H1 (cell line): Measurements from ENCODE around the gene RPL18. TPM values are rescaled to one million over a fixed set of nuclear protein-coding genes. Genes with fewer than 3 reads are reported as not detected.

Experiments used
- CTCF ChIA-PET: fragments of 300-600 bp; sonication (Branson Sonifier 250); formaldehyde crosslinking; loops from one replicate; lab custom pipeline; 2021; ENCODE audit not compliant: partially characterized antibody; lab: Charles Lee
- POLR2A ChIA-PET: fragments of 300-600 bp; sonication (Branson Sonifier 250); formaldehyde crosslinking; loops from one replicate; lab custom pipeline; 2021; ENCODE audit warnings: inconsistent platforms; ENCODE audit not compliant: partially characterized antibody; lab: Charles Lee
- DNase-seq, 2 experiments: peaks; one replicate each; pipeline versions ENCODE4 v3.0.0 to v3.0.0-alpha.2; 2010 to 2022; ENCODE audit warnings: low spot score in 2 of 2, low read depth in 1 of 2, mixed read lengths in 1 of 2
- FAIRE-seq: peaks from 2 replicates; lab custom pipeline; 2011; peaks lifted over from hg19 to GRCh38; lab: Jason Lieb, UNC
- H2AFZ ChIP-seq: 2 replicates; pipeline ENCODE4 v1.8.1; 2012; ENCODE audit warnings: low read length, inconsistent platforms
- H2AK5ac ChIP-seq: 2 replicates; pipeline ENCODE4 v1.6.1; 2013; ENCODE audit warnings: low read depth, low read length
- H2BK120ac ChIP-seq: replicated peaks from 2 replicates; pipeline ENCODE3; 2013; ENCODE audit warnings: low read depth, low read length, inconsistent platforms
- H2BK12ac ChIP-seq: 2 replicates; pipeline ENCODE4 v1.6.1; 2013; ENCODE audit warnings: low read depth, low read length
- H2BK15ac ChIP-seq: 2 replicates; pipeline ENCODE4 v1.6.1; 2013; ENCODE audit warnings: low read length
- H2BK20ac ChIP-seq: 2 replicates; pipeline ENCODE4 v1.6.1; 2013; ENCODE audit warnings: low read length
- H2BK5ac ChIP-seq: 2 replicates; pipeline ENCODE4 v1.6.1; 2013; ENCODE audit warnings: low read depth, low read length
- H3K14ac ChIP-seq: 2 replicates; pipeline ENCODE4 v1.6.1; 2013; ENCODE audit warnings: inconsistent platforms; ENCODE audit not compliant: insufficient read length
- H3K18ac ChIP-seq: 2 replicates; pipeline ENCODE4 v1.6.1; 2013; ENCODE audit warnings: low read length; ENCODE audit errors: extremely low read depth
- H3K23ac ChIP-seq: 2 replicates; pipeline ENCODE4 v1.6.1; 2013; ENCODE audit warnings: inconsistent platforms; ENCODE audit not compliant: insufficient read length
- H3K23me2 ChIP-seq: 2 replicates; pipeline ENCODE4 v1.6.1; 2013; ENCODE audit warnings: low read depth, low read length
- H3K27ac ChIP-seq: 2 replicates; pipeline ENCODE4 v1.6.1; 2011; ENCODE audit warnings: low read depth, low read length, inconsistent platforms
- H3K27me3 ChIP-seq, 4 experiments: replicated peaks in 1 of 4; 1 replicate in 1 of 4; 2 replicates in 3 of 4; pipeline versions ENCODE4 v1.6.1 to v1.8.1; 2011 to 2013; ENCODE audit warnings: low read length in 3 of 4, mild to moderate bottlenecking in 3 of 4, inconsistent platforms in 2 of 4, mixed read lengths in 2 of 4, moderate library complexity in 1 of 4; ENCODE audit not compliant: control insufficient read depth in 3 of 4, insufficient read depth in 3 of 4; ENCODE audit errors: extremely low read depth in 1 of 4
- H3K36me3 ChIP-seq, 4 experiments: 2 replicates each; pipeline versions ENCODE4 v1.6.1 to v1.8.1; 2011 to 2013; ENCODE audit warnings: mild to moderate bottlenecking in 4 of 4, low read length in 3 of 4, moderate library complexity in 2 of 4, control low read depth in 1 of 4, inconsistent platforms in 1 of 4; ENCODE audit not compliant: insufficient read depth in 4 of 4, control insufficient read depth in 2 of 4
- H3K4ac ChIP-seq: replicated peaks from 2 replicates; pipeline ENCODE3; 2013; ENCODE audit warnings: low read length, low read depth, mixed read lengths, inconsistent platforms; ENCODE audit not compliant: insufficient read length
- H3K4me1 ChIP-seq, 4 experiments: replicated peaks in 1 of 4; 1 replicate in 1 of 4; 2 replicates in 3 of 4; pipeline versions ENCODE4 v1.6.1 to v1.8.1; 2011 to 2013; ENCODE audit warnings: low read length in 3 of 4, inconsistent platforms in 2 of 4, mixed read lengths in 1 of 4; ENCODE audit not compliant: insufficient read depth in 4 of 4, control insufficient read depth in 3 of 4
- H3K4me2 ChIP-seq, 2 experiments: 2 replicates each; pipeline versions ENCODE4 v1.6.1 to v1.8.1; 2011 to 2013; ENCODE audit warnings: low read depth in 2 of 2, low read length in 2 of 2, control low read depth in 1 of 2, inconsistent platforms in 1 of 2, mild to moderate bottlenecking in 1 of 2; ENCODE audit not compliant: insufficient read depth in 1 of 2
- H3K4me3 ChIP-seq, 4 experiments: fragments of 200-600, 300-600 bp in 1 of 4; sonication (generic), shearing (Covaris generic), sonication (Bioruptor Twin) in 1 of 4; 2 replicates each; pipeline versions ENCODE4 v1.5.1 to v1.8.1; 2011 to 2016; ENCODE audit warnings: low read length in 4 of 4, low read depth in 3 of 4, control low read depth in 2 of 4, inconsistent platforms in 2 of 4, mild to moderate bottlenecking in 2 of 4, mixed read lengths in 1 of 4, moderate library complexity in 1 of 4; ENCODE audit not compliant: insufficient read depth in 2 of 4; ENCODE audit errors: extremely low read depth in 1 of 4
- H3K56ac ChIP-seq: replicated peaks from 2 replicates; pipeline ENCODE3; 2013; ENCODE audit warnings: low read depth, mild to moderate bottlenecking, mixed read lengths, low read length, inconsistent platforms; ENCODE audit not compliant: insufficient read length
- H3K79me1 ChIP-seq: 2 replicates; pipeline ENCODE4 v1.6.1; 2013; ENCODE audit warnings: low read depth, low read length, control low read depth
- H3K79me2 ChIP-seq, 2 experiments: 2 replicates each; pipeline versions ENCODE4 v1.6.1 to v1.8.1; 2012 to 2013; ENCODE audit warnings: low read length in 2 of 2, mild to moderate bottlenecking in 2 of 2, inconsistent platforms in 1 of 2; ENCODE audit not compliant: insufficient read depth in 2 of 2, control insufficient read depth in 1 of 2
- H3K9ac ChIP-seq, 4 experiments: replicated peaks in 1 of 4; 1 replicate in 1 of 4; 2 replicates in 3 of 4; pipeline versions ENCODE4 v1.6.1 to v1.8.1; 2011 to 2013; ENCODE audit warnings: low read depth in 3 of 4, low read length in 3 of 4, control low read depth in 2 of 4, mild to moderate bottlenecking in 2 of 4, moderate library complexity in 2 of 4, inconsistent platforms in 1 of 4; ENCODE audit errors: extremely low read depth in 1 of 4
- H3K9me3 ChIP-seq, 2 experiments: 2 replicates each; pipeline versions ENCODE4 v1.6.1 to v1.8.1; 2012 to 2013; ENCODE audit warnings: mild to moderate bottlenecking in 2 of 2, moderate library complexity in 2 of 2, control low read depth in 1 of 2, inconsistent platforms in 1 of 2, low read depth in 1 of 2, low read length in 1 of 2, mixed read lengths in 1 of 2; ENCODE audit not compliant: insufficient read depth in 2 of 2
- H4K20me1 ChIP-seq, 2 experiments: replicated peaks in 1 of 2; 2 replicates each; pipeline versions ENCODE3 to v1.8.1; 2011 to 2013; ENCODE audit warnings: inconsistent platforms in 2 of 2, low read length in 2 of 2, mild to moderate bottlenecking in 1 of 2; ENCODE audit not compliant: insufficient read depth in 2 of 2, control insufficient read depth in 1 of 2
- H4K5ac ChIP-seq: 2 replicates; pipeline ENCODE4 v1.6.1; 2013; ENCODE audit warnings: low read length, low read depth, mixed read lengths, inconsistent platforms; ENCODE audit not compliant: insufficient read length
- H4K8ac ChIP-seq: 2 replicates; pipeline ENCODE4 v1.8.0; 2013; ENCODE audit warnings: mild to moderate bottlenecking, moderate library complexity, low read length, inconsistent platforms; ENCODE audit not compliant: insufficient read depth; ENCODE audit errors: extremely low read depth
- H4K91ac ChIP-seq: replicated peaks from 2 replicates; pipeline ENCODE3; 2013; ENCODE audit warnings: low read length, mixed read lengths, inconsistent platforms; ENCODE audit not compliant: insufficient read length
- FOSL1 ChIP-seq: IDR thresholded peaks from 2 replicates; pipeline ENCODE4 v1.6.1; 2011; ENCODE audit warnings: mild to moderate bottlenecking, low read depth, low read length, moderate library complexity; ENCODE audit not compliant: insufficient read depth
- POLR2A ChIP-seq, 2 experiments: IDR thresholded peaks; 1 replicate in 1 of 2; 2 replicates in 1 of 2; pipeline ENCODE4 v1.6.1; 2011; ENCODE audit warnings: low read depth in 2 of 2, low read length in 2 of 2, mild to moderate bottlenecking in 2 of 2; ENCODE audit errors: control extremely low read depth in 1 of 2
- WGBS, 2 experiments: shearing (Covaris generic) in 1 of 2; methylation state at CpG; one replicate each; pipeline versions ENCODE4 v1.1.6 to v1.1.7; 2013 to 2015; ENCODE audit warnings: low lambda C conversion rate in 2 of 2, mixed read lengths in 2 of 2, inconsistent platforms in 1 of 2, low coverage in 1 of 2, missing lambda C conversion rate in 1 of 2; ENCODE audit not compliant: insufficient replicate concordance in 2 of 2, insufficient coverage in 1 of 2, insufficient read length in 1 of 2; ENCODE audit errors: extremely low coverage in 1 of 2, missing lambda C conversion rate in 1 of 2; 5-methylcytosine and 5-hydroxymethylcytosine counted together
- polyA plus RNA-seq, 7 experiments: library from polyadenylated mRNA; depleted of rRNA in 3 of 7; stranded (reverse) in 5 of 7; unstranded in 2 of 7; fragments of >200 nt in 5 of 7; fragments of 200-250 nt in 2 of 7; gene quantifications; 1 replicate in 5 of 7; 2 replicates in 1 of 7; 4 replicates in 1 of 7; pipeline versions ENCODE4 v1.2.1 to v1.2.3, GENCODE V29; 2011 to 2013; ENCODE audit warnings: missing spikeins in 2 of 7, mixed read lengths in 2 of 7
- total RNA-seq: library from RNA; stranded (reverse); fragmentation: NEBNext Ultra II Directional; extraction: Animal tissue kit (Norgen Biotek cat#: 25700); gene quantifications from 2 replicates; pipeline ENCODE4 v1.2.1, GENCODE V29; 2021
- TF ChIP-seq, protein P1 (sequence below): IDR thresholded peaks from 2 replicates; pipeline ENCODE4 v1.6.1; 2012; ENCODE audit warnings: inconsistent platforms

Gene RPL18
- total and polyA plus RNA-seq, 2 of the 8 experiments (the other 6 are each of a cell fraction or from before 2014, with no cell fraction given) = 1,669 to 2,789 TPM

DNA sequence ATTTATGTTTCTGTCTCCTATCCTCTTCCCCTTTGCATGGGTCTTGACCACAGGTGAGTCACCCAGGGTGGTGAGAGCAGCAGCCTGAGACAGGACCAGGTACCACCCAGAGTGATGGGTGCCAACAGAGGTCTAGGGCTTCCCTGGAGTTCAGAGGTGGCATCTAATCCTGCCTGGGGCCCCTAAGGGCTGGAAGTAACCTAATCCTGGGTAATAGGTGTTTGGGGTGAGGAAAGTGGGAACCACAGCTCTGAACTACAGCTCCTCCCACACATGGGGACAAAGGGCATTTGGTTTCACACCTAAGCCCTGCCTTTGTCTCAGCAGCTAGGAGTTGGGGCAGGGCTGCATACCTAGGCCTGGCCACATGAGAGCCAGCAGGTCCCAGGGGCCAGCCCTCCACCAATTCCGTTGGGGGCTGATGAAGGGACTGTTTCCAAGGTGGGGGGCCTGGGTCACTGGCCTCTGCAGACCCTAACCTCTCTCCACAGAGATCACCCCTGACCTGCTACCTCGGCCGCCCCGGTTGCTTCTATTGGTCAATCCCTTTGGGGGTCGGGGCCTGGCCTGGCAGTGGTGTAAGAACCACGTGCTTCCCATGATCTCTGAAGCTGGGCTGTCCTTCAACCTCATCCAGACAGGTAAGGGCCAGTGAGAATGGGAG is 8.4 kb upstream of the RPL18 start:
- no peak overlapping the region; the same call in 1 of the 2 replicates for H4K8ac ChIP-seq
- no peak overlapping the region for H2BK120ac ChIP-seq
- peaks cover 22% of the 10 kb centered on the region for H3K23me2 ChIP-seq
- H4K91ac ChIP-seq = no peak overlapping the region
- no peak overlapping the region for H3K23ac ChIP-seq
- H3K4me2 ChIP-seq = no peak overlapping the region; a peak in 1 of 4 replicates
- no peak for DNase-seq
- H3K9ac ChIP-seq = no peak overlapping the region
- no peaks in the 10 kb centered on the region for H3K27me3 ChIP-seq
- 88% methylated on average over 6 of the region's 6 CpGs; no CpG with 5 or more reads in 1 of the 2 experiments for WGBS, 2 experiments
- H2AFZ ChIP-seq = no peak overlapping the region
- no peak overlapping the region for H2BK5ac ChIP-seq
- H2BK15ac ChIP-seq = peak overlapping the region; percentile 88; the same call in 1 of the 2 replicates
- no peak overlapping the region for H3K14ac ChIP-seq
- peaks cover 0 to 13% of the 10 kb centered on the region in 2 experiments; a peak in 3 of 4 replicates for H3K79me2 ChIP-seq
- no peak overlapping the region for H2BK12ac ChIP-seq
- no peak overlapping the region for H3K4me3 ChIP-seq
- FAIRE-seq = no peak
- no peak overlapping the region for H3K56ac ChIP-seq
- no peak overlapping the region for H2BK20ac ChIP-seq
- no peaks in the 10 kb centered on the region for H3K9me3 ChIP-seq
- peaks cover 0 to 11% (median 1%) of the 10 kb centered on the region in 4 experiments; a peak in 1 of 8 replicates for H3K36me3 ChIP-seq
- CTCF ChIA-PET = interaction anchor here (0.8 to 1.5 kb wide), 3 partner anchors 11 to 18 kb away, joined by 4 to 5 read pairs (median 5); partner anchors contain the start of gene CA11
- peaks cover 2 to 11% of the 10 kb centered on the region in 2 experiments for H4K20me1 ChIP-seq
- H4K5ac ChIP-seq = no peak overlapping the region
- no peak overlapping the region for H3K27ac ChIP-seq
- POLR2A ChIA-PET = interaction anchor here (1.0 to 30.9 kb wide), 5 partner anchors 15 to 255 kb away, joined by 3 to 788 read pairs (median 3); partner anchors contain the start of genes CA11, FAM83E, RPL18 and SPACA4
- no peak overlapping the region for H2AK5ac ChIP-seq
- H3K4ac ChIP-seq = no peak overlapping the region
- no peaks in the 10 kb centered on the region for H3K79me1 ChIP-seq
- TF ChIP-seq FOSL1 (no peak), POLR2A (IDR thresholded peaks at IDR 0.05; ENCODE audit: control extremely low read depth in 1 of 2, low read depth in 2 of 2, low read length in 2 of 2) (peak in 1 of 2 experiments; percentile 16; a peak in 1 of 3 replicates)
- TF ChIP-seq, protein P1, sequence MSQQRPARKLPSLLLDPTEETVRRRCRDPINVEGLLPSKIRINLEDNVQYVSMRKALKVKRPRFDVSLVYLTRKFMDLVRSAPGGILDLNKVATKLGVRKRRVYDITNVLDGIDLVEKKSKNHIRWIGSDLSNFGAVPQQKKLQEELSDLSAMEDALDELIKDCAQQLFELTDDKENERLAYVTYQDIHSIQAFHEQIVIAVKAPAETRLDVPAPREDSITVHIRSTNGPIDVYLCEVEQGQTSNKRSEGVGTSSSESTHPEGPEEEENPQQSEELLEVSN = peak; percentile 12; the same call in 1 of the 2 replicates
- no peak overlapping the region; the same call in 1 of the 2 replicates for H3K18ac ChIP-seq
- peaks cover 0 to 27% (median 18%) of the 10 kb centered on the region in 4 experiments; a peak in 6 of 7 replicates for H3K4me1 ChIP-seq
